ENCODE results near the gene FKBP5. TPM values are rescaled to one million over a fixed set of nuclear protein-coding genes. Genes with fewer than 3 reads are reported as not detected.

FKBP5 gene
- total and polyA plus RNA-seq, 2 of the 4 experiments (the other 2 are of a cell fraction), result 6.8 to 7.0 TPM

GRCh38 chr6:35727935-35728682 is 39.4 kb upstream of the FKBP5 start:
- ATAC-seq (ENCODE audit: low read depth) (peak; percentile 71), DNase-seq (peak; percentile 94)
- Histone ChIP-seq H3K4me3 (ENCODE audit: insufficient read depth, low read depth, low read length) (peak overlapping the region; percentile 53), H3K23ac (ENCODE audit: low read depth, low read length) (peak overlapping the region; percentile 76), H4K91ac (ENCODE audit: insufficient read depth, low read depth, low read length) (peak overlapping the region; percentile 91), H4K8ac (ENCODE audit: low read depth in 2 of 2, low read length in 2 of 2) (peak overlapping the region; percentile 78 to 88), H3K9ac (ENCODE audit: low read depth, low read length) (peak overlapping the region; percentile 71), H3K9me3 (ENCODE audit: control insufficient read depth, insufficient read depth, low read length) (no peaks in the 10 kb centered on the region), H3K56ac (ENCODE audit: extremely low read depth, insufficient read depth, low read length) (peak overlapping the region; percentile 46; the same call in 1 of the 2 replicates), H3K18ac (ENCODE audit: low read depth, low read length) (peak overlapping the region; percentile 63), H2AFZ (replicated peaks; ENCODE audit: low read length, poor library complexity) (peak overlapping the region; percentile 97), H3K27ac (ENCODE audit: insufficient read depth, low read length) (peak overlapping the region; percentile 82), H3K4me1 (ENCODE audit: control insufficient read depth, insufficient read depth, low read length) (peaks cover 16% of the 10 kb centered on the region), H3K14ac (replicated peaks; ENCODE audit: low read depth, low read length) (peak overlapping the region; percentile 88), H2BK120ac (ENCODE audit: low read depth, low read length) (peak overlapping the region; percentile 74), H2AK5ac (ENCODE audit: low read depth, low read length) (peak overlapping the region; percentile 90), H3K4ac (ENCODE audit: low read depth, low read length) (peak overlapping the region; percentile 75), H2AK9ac (replicated peaks; ENCODE audit: low read depth, low read length, poor library complexity) (peak overlapping the region; percentile 92), H4K5ac (ENCODE audit: low read depth, low read length) (peak overlapping the region; percentile 38), H2BK5ac (ENCODE audit: low read depth, low read length, poor library complexity, severe bottlenecking) (peak overlapping the region; percentile 26), H2BK20ac (ENCODE audit: low read depth, low read length) (peak overlapping the region; percentile 51), H3K36me3 (ENCODE audit: control insufficient read depth, insufficient read depth, low read length) (no peaks in the 10 kb centered on the region), H3K4me2 (ENCODE audit: low read depth, low read length) (peak overlapping the region; percentile 91), H3K79me1 (ENCODE audit: low read depth in 1 of 2, low read length in 2 of 2) (no peaks in the 10 kb centered on the region), H2BK15ac (ENCODE audit: low read depth, low read length) (peak overlapping the region; percentile 69; the same call in 1 of the 3 replicates), H3K27me3 (ENCODE audit: control insufficient read depth, insufficient read depth, low read length) (no peaks in the 10 kb centered on the region), H4K20me1 (ENCODE audit: insufficient read depth, low read length) (no peaks in the 10 kb centered on the region), H3K9me1 (ENCODE audit: insufficient read depth, low read length) (peaks cover 12% of the 10 kb centered on the region)
- BruUV-seq (replicated peaks), result no TSS peak
- CTCF ChIA-PET, result no interaction called here
- in situ Hi-C loops (cut with MboI; ENCODE audit: low sequenced_read_pairs), result loop anchor here (5.0 to 25.0 kb wide), 2 partner anchors 36 to 416 kb away; no protein-coding TSS in a partner anchor
- 0% methylated on average over 5 of the region's 57 CpGs; no CpG with 5 or more reads in 1 of the 2 experiments for WGBS, 2 experiments (ENCODE audit: extremely low coverage in 2 of 2, insufficient read length in 1 of 2)
- intact Hi-C loops (cut with micrococcal nuclease), result no loop called here
- dilution Hi-C loops (cut with HindIII; ENCODE audit: low sequenced_read_pairs, unreplicated experiment), result no loop called here
- POLR2A ChIA-PET (ENCODE audit: unreplicated experiment), result no interaction called here
- TF ChIP-seq MAFK (IDR thresholded peaks at IDR 0.05; ENCODE audit: low read depth, low read length), result peak; percentile 72
- peak; percentile 73; the same call in 1 of the 2 replicates for TF ChIP-seq MXI1 (IDR thresholded peaks at IDR 0.05; ENCODE audit: borderline replicate concordance, low read depth, low read length)
- no peak for TF ChIP-seq ELK1 (IDR thresholded peaks at IDR 0.05; ENCODE audit: borderline replicate concordance, low read depth, low read length)
- no peak for TF ChIP-seq CEBPB (IDR thresholded peaks at IDR 0.05; ENCODE audit: low read depth, low read length)
- TF ChIP-seq RAD21 (IDR thresholded peaks at IDR 0.05; ENCODE audit: low read length), result no peak
- peak; percentile 76; the same call in 1 of the 2 replicates for TF ChIP-seq BHLHE40 (IDR thresholded peaks at IDR 0.05; ENCODE audit: low read depth, low read length)
- TF ChIP-seq FOS (IDR thresholded peaks at IDR 0.05; ENCODE audit: low read depth, low read length), result 0 out of 2 replicates have a peak, but pooled peaks have one; percentile 8
- TF ChIP-seq USF2 (IDR thresholded peaks at IDR 0.05; ENCODE audit: low read depth, low read length), result peak; percentile 67
- TF ChIP-seq POLR2A (IDR thresholded peaks at IDR 0.05; ENCODE audit: low read depth, low read length), result no peak; the same call in 1 of the 2 replicates
- TF ChIP-seq MAZ (IDR thresholded peaks at IDR 0.05; ENCODE audit: borderline replicate concordance, low read depth, low read length), result peak; percentile 76; the same call in 1 of the 2 replicates
- TF ChIP-seq SMC3 (IDR thresholded peaks at IDR 0.05; ENCODE audit: low read depth, low read length), result no peak
- no peak for TF ChIP-seq RFX5 (IDR thresholded peaks at IDR 0.05; ENCODE audit: low read depth, low read length)
- TF ChIP-seq CHD1 (IDR thresholded peaks at IDR 0.05; ENCODE audit: low read depth, low read length), result no peak
- TF ChIP-seq NFE2L2 (IDR thresholded peaks at IDR 0.05; ENCODE audit: low read depth, low read length), result no peak
